GM12878 (cell line): ENCODE measurements around the gene DHRS7C. TPM values are rescaled to one million over a fixed set of nuclear protein-coding genes. Genes with fewer than 3 reads are reported as not detected.

ENCODE experiments used
- ATAC-seq: fragments of 200-7000 bp; cut with Tn5 transposase; 3 replicates; pipeline ENCODE4 v1.9.1; 2020; ENCODE audit warnings: mild to moderate bottlenecking, moderate library complexity
- BruUV-seq: library from RNA; stranded (reverse); fragments of 400-500 nt; replicated peaks from 2 replicates; lab custom pipeline; 2021; lab: Mats Ljungman, UMichigan
- CTCF ChIA-PET: fragments of 300-600 bp; sonication (Branson Sonifier 250); formaldehyde crosslinking; extraction: SDS; loops from one replicate; lab custom pipeline; 2021; ENCODE audit warnings: inconsistent platforms; lab: Yijun Ruan, JAX
- POLR2A ChIA-PET: fragments of 350-600 bp; formaldehyde crosslinking; extraction: SDS; loops from one replicate; lab custom pipeline; 2021; ENCODE audit warnings: inconsistent platforms; lab: Charles Lee
- RAD21 ChIA-PET: fragments of 300-600 bp; sonication (Branson Sonifier 250); formaldehyde crosslinking; loops from one replicate; lab custom pipeline; 2023; ENCODE audit warnings: antibody characterized with exemption; ENCODE audit not compliant: unreplicated experiment; lab: Charles Lee
- SMC1A ChIA-PET: fragments of 300-600 bp; sonication (Branson Sonifier 250); formaldehyde crosslinking; loops from one replicate; lab custom pipeline; 2023; ENCODE audit not compliant: unreplicated experiment, uncharacterized antibody; lab: Charles Lee
- DNase-seq: peaks from one replicate; pipeline ENCODE4 v3.0.0-alpha.2; 2011; ENCODE audit warnings: low read depth, low spot score
- FAIRE-seq: peaks from 3 replicates; lab custom pipeline; 2011; peaks lifted over from hg19 to GRCh38; lab: Jason Lieb, UNC
- H2AFZ ChIP-seq: 2 replicates; pipeline ENCODE4 v1.6.0; 2011; ENCODE audit warnings: low read depth, low read length, control low read depth; ENCODE audit not compliant: control insufficient read depth
- H3K27ac ChIP-seq: 2 replicates; pipeline ENCODE4 v1.5.1; 2011; ENCODE audit warnings: control low read depth; ENCODE audit not compliant: control insufficient read depth, insufficient read depth
- H3K27me3 ChIP-seq, 2 experiments: replicated peaks in 1 of 2; 2 replicates each; pipeline versions ENCODE4 v1.6.0 to v1.6.1; 2011; ENCODE audit warnings: low read length in 1 of 2; ENCODE audit not compliant: control insufficient read depth in 2 of 2, insufficient read depth in 2 of 2
- H3K36me3 ChIP-seq, 2 experiments: 2 replicates each; pipeline ENCODE4 v1.5.1; 2011; ENCODE audit warnings: low read length in 1 of 2; ENCODE audit not compliant: control insufficient read depth in 2 of 2, insufficient read depth in 2 of 2
- H3K4me1 ChIP-seq: 2 replicates; pipeline ENCODE4 v1.6.1; 2011; ENCODE audit warnings: mild to moderate bottlenecking, low read length, moderate library complexity, mixed read lengths; ENCODE audit not compliant: control insufficient read depth, insufficient read depth
- H3K4me2 ChIP-seq: 2 replicates; pipeline ENCODE4 v1.6.0; 2011; ENCODE audit warnings: control low read depth; ENCODE audit not compliant: control insufficient read depth, insufficient read depth
- H3K4me3 ChIP-seq: fragments of 200-600 bp; sonication (generic); 2 replicates; pipeline ENCODE4 v1.5.1; 2016
- H3K79me2 ChIP-seq: 2 replicates; pipeline ENCODE4 v1.6.0; 2011; ENCODE audit warnings: low read length; ENCODE audit not compliant: control insufficient read depth, insufficient read depth
- H3K9ac ChIP-seq: 2 replicates; pipeline ENCODE4 v1.8.0; 2011; ENCODE audit warnings: low read length, control low read depth, mixed read lengths; ENCODE audit not compliant: control insufficient read depth, insufficient read depth
- H3K9me3 ChIP-seq: replicated peaks from 3 replicates; pipeline ENCODE4 v1.5.1; 2011; ENCODE audit warnings: mild to moderate bottlenecking, low read length; ENCODE audit not compliant: control insufficient read depth, insufficient read depth
- H4K20me1 ChIP-seq: 2 replicates; pipeline ENCODE4 v1.6.0; 2011; ENCODE audit not compliant: control insufficient read depth, insufficient read depth
- BHLHE40 ChIP-seq, 2 experiments: fragments of 450-650 bp in 1 of 2; IDR thresholded peaks; 2 replicates each; pipeline ENCODE4 v1.6.1; 2011 to 2017; ENCODE audit warnings: low read depth in 2 of 2, borderline replicate concordance in 1 of 2, improper control_type of control experiment in 1 of 2, low read length in 1 of 2, mild to moderate bottlenecking in 1 of 2
- BMI1 ChIP-seq: fragments of 450-650 bp; IDR thresholded peaks from 2 replicates; pipeline ENCODE4 v1.6.1; 2016; ENCODE audit warnings: mild to moderate bottlenecking, moderate library complexity, borderline replicate concordance
- E4F1 ChIP-seq: fragments of 450-650 bp; IDR thresholded peaks from 2 replicates; pipeline ENCODE4 v1.6.1; 2018; ENCODE audit warnings: borderline replicate concordance, mild to moderate bottlenecking; ENCODE audit not compliant: partially characterized antibody
- EZH2 ChIP-seq: IDR thresholded peaks from 2 replicates; pipeline ENCODE4 v1.6.1; 2012; ENCODE audit warnings: low read depth, mild to moderate bottlenecking, control low read depth, inconsistent platforms, low read length, borderline replicate concordance; ENCODE audit not compliant: control insufficient read depth
- IKZF2 ChIP-seq, 2 experiments: fragments of 450-650 bp; IDR thresholded peaks; 2 replicates each; pipeline ENCODE4 v1.6.1; 2017; ENCODE audit warnings: mild to moderate bottlenecking in 2 of 2, moderate library complexity in 2 of 2
- SMAD1 ChIP-seq: fragments of 450-650 bp; IDR thresholded peaks from 2 replicates; pipeline ENCODE4 v1.6.1; 2018; ENCODE audit warnings: mild to moderate bottlenecking, low read depth; ENCODE audit not compliant: partially characterized antibody
- SREBF2 ChIP-seq: IDR thresholded peaks from 2 replicates; pipeline ENCODE4 v1.6.1; 2012; ENCODE audit warnings: mild to moderate bottlenecking, low read length
- SRF ChIP-seq, 2 experiments: IDR thresholded peaks; 2 replicates each; pipeline ENCODE4 v1.6.1; 2011; ENCODE audit warnings: low read depth in 2 of 2, low read length in 2 of 2, mild to moderate bottlenecking in 1 of 2, moderate library complexity in 1 of 2
- SUZ12 ChIP-seq: fragments of 200-600 bp; sonication (generic); IDR thresholded peaks from one replicate; pipeline ENCODE4 v1.6.1; 2018; ENCODE audit warnings: antibody characterized with exemption, mild to moderate bottlenecking; ENCODE audit not compliant: unreplicated experiment
- TAF1 ChIP-seq: IDR thresholded peaks from 2 replicates; pipeline ENCODE4 v1.6.1; 2011; ENCODE audit warnings: mild to moderate bottlenecking, low read depth, low read length, borderline replicate concordance
- ZNF217 ChIP-seq: fragments of 450-650 bp; IDR thresholded peaks from 2 replicates; pipeline ENCODE4 v1.6.1; 2017; ENCODE audit warnings: antibody characterized with exemption, mild to moderate bottlenecking
- ZSCAN29 ChIP-seq: fragments of 450-650 bp; IDR thresholded peaks from 2 replicates; pipeline ENCODE4 v1.6.1; 2017; ENCODE audit warnings: mild to moderate bottlenecking, moderate library complexity
- WGBS: methylation state at CpG from one replicate; pipeline ENCODE4 v1.1.6; 2016; ENCODE audit warnings: low lambda C conversion rate; ENCODE audit not compliant: insufficient replicate concordance, insufficient coverage; ENCODE audit errors: missing lambda C conversion rate; 5-methylcytosine and 5-hydroxymethylcytosine counted together
- in situ Hi-C: fragments of 300-500 bp; cut with MboI; formaldehyde crosslinking; loops from 9 replicates; pipeline ENCODE4 v1.14.3; 2018; ENCODE audit warnings: mixed read lengths
- intact Hi-C: fragments of 100-400 bp; cut with micrococcal nuclease; formaldehyde crosslinking; loops from one replicate; pipeline ENCODE4 v1.14.2; 2022; ENCODE audit not compliant: unreplicated experiment
- polyA plus RNA-seq, 11 experiments: library from polyadenylated mRNA; depleted of rRNA in 4 of 11; unstranded in 6 of 11; stranded (reverse) in 5 of 11; fragments of >200 nt; fragmentation: Nextera tagmentation in 4 of 11; fragmentation: Illumina TruSeq in 1 of 11; extraction: Ambion mirVana in 4 of 11; extraction: Trizol in 1 of 11; gene quantifications; 1 replicate in 1 of 11; 2 replicates in 10 of 11; pipeline versions ENCODE4 v1.2.1 to v1.2.3, GENCODE V29; 2011 to 2016; ENCODE audit warnings: inconsistent platforms in 2 of 11, missing spikeins in 2 of 11, low read depth in 1 of 11
- total RNA-seq, 4 experiments: library from RNA; depleted of rRNA in 3 of 4; stranded (reverse); fragments of >200 nt in 3 of 4; fragmentation: Illumina TruSeq in 1 of 4; extraction: Trizol in 1 of 4; gene quantifications; 2 replicates each; pipeline versions ENCODE4 v1.2.1 to v1.2.3, GENCODE V29; 2013 to 2021

DHRS7C gene
- total and polyA plus RNA-seq, 10 of the 15 experiments (the other 5 are each of a cell fraction or from before 2014, with no cell fraction given), result not detected

DNA sequence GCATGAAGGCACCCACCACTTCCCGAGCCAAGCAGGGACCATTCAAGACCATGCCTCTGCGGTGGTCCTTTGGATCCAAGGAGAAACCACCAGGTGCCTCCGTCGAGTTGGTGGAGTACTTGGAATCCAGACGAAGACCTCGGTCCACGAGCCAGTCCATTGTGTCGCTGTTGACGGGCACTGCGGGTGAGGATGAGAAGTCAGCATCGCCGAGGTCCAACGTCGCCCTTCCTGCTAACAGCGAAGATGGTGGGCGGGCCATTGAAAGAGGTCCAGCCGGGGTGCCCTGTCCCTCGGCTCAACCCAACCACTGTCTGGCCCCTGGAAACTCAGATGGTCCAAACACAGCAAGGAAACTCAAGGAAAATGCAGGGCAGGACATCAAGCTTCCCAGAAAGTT lies 63.4 kb downstream of the DHRS7C start:
- ChIA-PET SMC1A (no interaction called here), POLR2A (no interaction called here), RAD21 (interaction anchor here (1.2 kb wide), 1 partner anchor 41 kb away, joined by 8 read pairs; no protein-coding TSS in a partner anchor), CTCF (interaction anchor here (1.1 to 2.0 kb wide), 3 partner anchors 40 to 150 kb away, joined by 3 to 7 read pairs (median 5); no protein-coding TSS in a partner anchor)
- no peak overlapping the region for H3K27ac ChIP-seq
- no peaks in the 10 kb centered on the region for H4K20me1 ChIP-seq
- intact Hi-C loops, result loop anchor here (2.0 kb wide), 1 partner anchor 41 kb away; no protein-coding TSS in a partner anchor
- no peaks in the 10 kb centered on the region for H3K9me3 ChIP-seq
- no peaks in the 10 kb centered on the region for H3K79me2 ChIP-seq
- no peak for DNase-seq
- no peaks in the 10 kb centered on the region for H3K36me3 ChIP-seq
- H3K4me3 ChIP-seq, result no peak overlapping the region
- 39% methylated on average over 18 of the region's 18 CpGs for WGBS
- no peak for FAIRE-seq
- H3K27me3 ChIP-seq, result no peaks in the 10 kb centered on the region; a peak in 2 of 4 replicates
- H3K4me2 ChIP-seq, result no peak overlapping the region
- H2AFZ ChIP-seq, result no peak overlapping the region
- TF ChIP-seq SREBF2, result no peak
- ATAC-seq, result no peak
- in situ Hi-C loops, result no loop called here
- no peaks in the 10 kb centered on the region for H3K4me1 ChIP-seq
- BruUV-seq, result no TSS peak
- no peak overlapping the region for H3K9ac ChIP-seq

- H3K9ac ChIP-seq, result no peak overlapping the region
- intact Hi-C loops, result no loop called here
- no TSS peak for BruUV-seq
- TF ChIP-seq EZH2, result no peak
- TF ChIP-seq ZSCAN29, result no peak
- TF ChIP-seq IKZF2 (IDR thresholded peaks at IDR 0.05), result no peak
- no peak for TF ChIP-seq E4F1
- no peak for TF ChIP-seq ZNF217
- TF ChIP-seq TAF1, result no peak
- no peak for TF ChIP-seq BMI1
- no peak for TF ChIP-seq BHLHE40 (IDR thresholded peaks at IDR 0.05; ENCODE audit: borderline replicate concordance in 1 of 2, low read depth in 2 of 2, low read length in 1 of 2)
- TF ChIP-seq SRF (IDR thresholded peaks at IDR 0.05; ENCODE audit: low read depth in 2 of 2, low read length in 2 of 2), result no peak
- no peak for TF ChIP-seq SMAD1
- no peak for TF ChIP-seq SUZ12
These were observed 65.1 kb downstream of the DHRS7C start for GRCh38 chr17:9726291-9726690.

More at GRCh38 chr17:9726291-9726690, 65.1 kb downstream of the DHRS7C start:
- H3K27ac ChIP-seq, result no peak overlapping the region
- H3K4me2 ChIP-seq, result no peak overlapping the region
- ChIA-PET CTCF (interaction anchor here (2.0 kb wide), 1 partner anchor 42 kb away, joined by 5 read pairs; no protein-coding TSS in a partner anchor), RAD21 (no interaction called here), SMC1A (interaction anchor here (1.4 kb wide), 1 partner anchor 42 kb away, joined by 3 read pairs; no protein-coding TSS in a partner anchor), POLR2A (interaction anchor here (0.6 kb wide), 1 partner anchor 157 kb away, joined by 3 read pairs; no protein-coding TSS in a partner anchor)
- no peaks in the 10 kb centered on the region for H3K4me1 ChIP-seq
- no peaks in the 10 kb centered on the region for H4K20me1 ChIP-seq
- no peak for FAIRE-seq
- H3K9me3 ChIP-seq, result no peaks in the 10 kb centered on the region
- H2AFZ ChIP-seq, result no peak overlapping the region
- no peaks in the 10 kb centered on the region; a peak in 2 of 4 replicates for H3K27me3 ChIP-seq
- no peak for DNase-seq
- no peaks in the 10 kb centered on the region for H3K79me2 ChIP-seq
- in situ Hi-C loops, result no loop called here
- no peaks in the 10 kb centered on the region for H3K36me3 ChIP-seq
- no peak overlapping the region for H3K4me3 ChIP-seq
- 9% methylated on average over 6 of the region's 6 CpGs for WGBS
- ATAC-seq, result no peak
